Kidney tubule cell (primary cell): ENCODE results near the gene SYDE1.

ENCODE experiments used
- DNase-seq: peaks from one replicate; pipeline ENCODE4 v3.0.0-alpha.2; 2018; ENCODE audit warnings: low spot score

Gene SYDE1

GRCh38 chr19:15124572-15125231 is 17.5 kb downstream of the SYDE1 start:
- no peak for DNase-seq

GRCh38 chr19:15125232-15126067 is 18.2 kb downstream of the SYDE1 start:
- DNase-seq = peak; percentile 98

GRCh38 chr19:15126131-15126910 is 19.1 kb downstream of the SYDE1 start:
- DNase-seq = no peak

- DNase-seq = no peak
Observed at GRCh38 chr19:15128162-15128770, 21.1 kb downstream of the SYDE1 start.

- DNase-seq = peak; percentile 86
Observed at GRCh38 chr19:15129856-15130585, 22.8 kb downstream of the SYDE1 start.

- DNase-seq = no peak
Observed at GRCh38 chr19:15136234-15136954, 29.2 kb downstream of the SYDE1 start.

GRCh38 chr19:15137777-15138176 is 30.6 kb downstream of the SYDE1 start:
- DNase-seq = no peak

GRCh38 chr19:15138427-15138826 is 31.2 kb downstream of the SYDE1 start:
- DNase-seq = no peak

GRCh38 chr19:15141143-15141542 is 33.9 kb downstream of the SYDE1 start:
- no peak for DNase-seq

GRCh38 chr19:15142313-15142712 is 35.1 kb downstream of the SYDE1 start:
- DNase-seq = no peak

GRCh38 chr19:15144046-15144646 is 36.9 kb downstream of the SYDE1 start:
- DNase-seq = peak; percentile 51

- DNase-seq = no peak
Observed at GRCh38 chr19:15147090-15147489, 39.9 kb downstream of the SYDE1 start.

GRCh38 chr19:15149737-15150136 is 42.5 kb downstream of the SYDE1 start:
- DNase-seq = no peak

GRCh38 chr19:15154002-15154612 is 46.9 kb downstream of the SYDE1 start:
- peak; percentile 48 for DNase-seq

- DNase-seq = no peak
Observed at GRCh38 chr19:15155296-15155695, 48.1 kb downstream of the SYDE1 start.

- no peak for DNase-seq
Observed at GRCh38 chr19:15156391-15156790, 49.2 kb downstream of the SYDE1 start.

GRCh38 chr19:15159251-15159650 is 52.0 kb downstream of the SYDE1 start:
- DNase-seq = no peak

GRCh38 chr19:15161028-15161984 is 54.1 kb downstream of the SYDE1 start:
- peak; percentile 10 for DNase-seq
